OCI-LY1 (cell line): ENCODE measurements around the gene IDE.

ENCODE experiments used
- EZH2 ChIP-seq: fragments of 200-600 bp; sonication (generic), shearing (Covaris generic); IDR thresholded peaks from 2 replicates; pipeline ENCODE4 v1.8.0; 2017; ENCODE audit warnings: borderline replicate concordance, mixed run types, mild to moderate bottlenecking, antibody characterized with exemption, low read length, moderate library complexity, mixed read lengths
- TF ChIP-seq, protein P1 (sequence below): fragments of 200-600 bp; sonication (generic), shearing (Covaris generic); IDR thresholded peaks from 2 replicates; pipeline ENCODE4 v1.5.1; 2017; ENCODE audit warnings: mild to moderate bottlenecking, antibody characterized with exemption, low read length, moderate library complexity, mixed read lengths

DNA sequence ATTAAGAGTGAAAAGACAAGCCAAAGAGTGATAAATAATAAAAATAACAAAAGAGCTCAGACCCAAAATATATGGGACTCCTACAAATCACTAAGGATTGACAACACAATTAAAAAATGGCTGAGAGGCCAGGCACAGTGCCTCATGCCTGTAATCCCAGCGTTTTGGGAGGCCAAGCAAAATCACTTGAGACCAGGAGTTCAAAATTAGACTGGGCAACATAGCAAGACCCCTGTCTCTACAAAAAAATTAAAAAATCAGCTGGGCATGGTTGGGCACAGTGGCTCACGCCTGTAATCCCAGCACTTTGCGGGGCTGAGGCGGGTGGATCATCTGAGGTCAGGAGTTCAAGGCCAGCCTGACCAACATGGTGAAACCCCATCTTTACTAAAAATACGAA lies 137.3 kb downstream of the IDE start:
- TF ChIP-seq, protein P1, sequence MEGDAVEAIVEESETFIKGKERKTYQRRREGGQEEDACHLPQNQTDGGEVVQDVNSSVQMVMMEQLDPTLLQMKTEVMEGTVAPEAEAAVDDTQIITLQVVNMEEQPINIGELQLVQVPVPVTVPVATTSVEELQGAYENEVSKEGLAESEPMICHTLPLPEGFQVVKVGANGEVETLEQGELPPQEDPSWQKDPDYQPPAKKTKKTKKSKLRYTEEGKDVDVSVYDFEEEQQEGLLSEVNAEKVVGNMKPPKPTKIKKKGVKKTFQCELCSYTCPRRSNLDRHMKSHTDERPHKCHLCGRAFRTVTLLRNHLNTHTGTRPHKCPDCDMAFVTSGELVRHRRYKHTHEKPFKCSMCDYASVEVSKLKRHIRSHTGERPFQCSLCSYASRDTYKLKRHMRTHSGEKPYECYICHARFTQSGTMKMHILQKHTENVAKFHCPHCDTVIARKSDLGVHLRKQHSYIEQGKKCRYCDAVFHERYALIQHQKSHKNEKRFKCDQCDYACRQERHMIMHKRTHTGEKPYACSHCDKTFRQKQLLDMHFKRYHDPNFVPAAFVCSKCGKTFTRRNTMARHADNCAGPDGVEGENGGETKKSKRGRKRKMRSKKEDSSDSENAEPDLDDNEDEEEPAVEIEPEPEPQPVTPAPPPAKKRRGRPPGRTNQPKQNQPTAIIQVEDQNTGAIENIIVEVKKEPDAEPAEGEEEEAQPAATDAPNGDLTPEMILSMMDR, result no peak
- TF ChIP-seq EZH2, result no peak
